AG04450 (cell line): Measurements from ENCODE around the gene MBTPS2. TPM values are rescaled to one million over a fixed set of nuclear protein-coding genes. Genes with fewer than 3 reads are reported as not detected.
"Not testable (repeated sequence)": the region's sequence is repeated elsewhere in the genome, so short reads cannot be mapped to it uniquely, and the experiment has no call there.

Experiments used
- CTCF ChIA-PET: fragments of 300-600, 350-600 bp; formaldehyde crosslinking; extraction: SDS; loops from one replicate; lab custom pipeline; 2022; ENCODE audit warnings: antibody characterized with exemption, inconsistent platforms; lab: Charles Lee
- POLR2A ChIA-PET: fragments of 350-600 bp; formaldehyde crosslinking; extraction: SDS; loops from one replicate; lab custom pipeline; 2021; ENCODE audit warnings: antibody characterized with exemption, inconsistent platforms; lab: Yijun Ruan, JAX
- DNase-seq: peaks from one replicate; pipeline ENCODE4 v3.0.0-alpha.2; 2011; ENCODE audit warnings: low read depth, low spot score
- H3K27ac ChIP-seq: one replicate; pipeline ENCODE4 v1.5.1; 2012; ENCODE audit warnings: low read depth, low read length, control low read depth
- H3K27me3 ChIP-seq: one replicate; pipeline ENCODE4 v1.6.0; 2012; ENCODE audit warnings: low read length; ENCODE audit not compliant: control insufficient read depth, insufficient read depth
- H3K4me3 ChIP-seq: 2 replicates; pipeline ENCODE4 v1.5.1; 2011; ENCODE audit warnings: mild to moderate bottlenecking, low read depth, low read length, control low read depth
- H3K9me3 ChIP-seq: 2 replicates; pipeline ENCODE4 v1.5.1; 2012; ENCODE audit warnings: low read length; ENCODE audit not compliant: control insufficient read depth, insufficient read depth
- polyA plus RNA-seq: library from polyadenylated mRNA; depleted of rRNA; stranded (reverse); fragments of >200 nt; gene quantifications from 2 replicates; pipeline ENCODE4 v1.2.3, GENCODE V29; 2011
- TF ChIP-seq, protein P1 (sequence below): IDR thresholded peaks from 2 replicates; pipeline ENCODE4 v1.5.1; 2011; ENCODE audit warnings: low read depth, low read length, control low read depth, inconsistent platforms

MBTPS2 gene
- polyA plus RNA-seq, 1 experiment = 31.2 TPM

DNA sequence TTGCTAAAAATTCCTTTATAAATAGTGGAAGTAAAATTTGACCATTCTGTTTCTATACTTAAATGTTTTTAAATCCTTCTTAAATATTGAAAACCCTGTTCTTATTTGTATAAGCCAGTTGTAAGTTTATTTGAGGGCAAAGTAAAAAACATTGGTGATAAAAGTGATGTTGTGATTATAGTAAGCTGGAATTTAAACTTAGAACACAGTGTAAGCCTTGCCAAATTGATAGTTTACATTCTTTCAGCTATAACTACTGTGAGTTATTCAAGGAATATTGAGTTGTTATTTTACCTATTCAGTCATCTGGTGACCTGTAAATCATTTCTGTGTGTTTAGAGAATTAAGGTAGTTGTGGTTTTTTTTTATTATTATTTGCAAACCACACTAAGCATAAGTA lies 26.0 kb downstream of the MBTPS2 start:
- H3K27me3 ChIP-seq = no peaks in the 10 kb centered on the region
- TF ChIP-seq, protein P1, sequence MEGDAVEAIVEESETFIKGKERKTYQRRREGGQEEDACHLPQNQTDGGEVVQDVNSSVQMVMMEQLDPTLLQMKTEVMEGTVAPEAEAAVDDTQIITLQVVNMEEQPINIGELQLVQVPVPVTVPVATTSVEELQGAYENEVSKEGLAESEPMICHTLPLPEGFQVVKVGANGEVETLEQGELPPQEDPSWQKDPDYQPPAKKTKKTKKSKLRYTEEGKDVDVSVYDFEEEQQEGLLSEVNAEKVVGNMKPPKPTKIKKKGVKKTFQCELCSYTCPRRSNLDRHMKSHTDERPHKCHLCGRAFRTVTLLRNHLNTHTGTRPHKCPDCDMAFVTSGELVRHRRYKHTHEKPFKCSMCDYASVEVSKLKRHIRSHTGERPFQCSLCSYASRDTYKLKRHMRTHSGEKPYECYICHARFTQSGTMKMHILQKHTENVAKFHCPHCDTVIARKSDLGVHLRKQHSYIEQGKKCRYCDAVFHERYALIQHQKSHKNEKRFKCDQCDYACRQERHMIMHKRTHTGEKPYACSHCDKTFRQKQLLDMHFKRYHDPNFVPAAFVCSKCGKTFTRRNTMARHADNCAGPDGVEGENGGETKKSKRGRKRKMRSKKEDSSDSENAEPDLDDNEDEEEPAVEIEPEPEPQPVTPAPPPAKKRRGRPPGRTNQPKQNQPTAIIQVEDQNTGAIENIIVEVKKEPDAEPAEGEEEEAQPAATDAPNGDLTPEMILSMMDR = no peak
- POLR2A ChIA-PET = no interaction called here
- H3K4me3 ChIP-seq = no peak overlapping the region
- CTCF ChIA-PET = no interaction called here
- H3K9me3 ChIP-seq = no peaks in the 10 kb centered on the region
- no peak overlapping the region for H3K27ac ChIP-seq
- DNase-seq = no peak

DNA sequence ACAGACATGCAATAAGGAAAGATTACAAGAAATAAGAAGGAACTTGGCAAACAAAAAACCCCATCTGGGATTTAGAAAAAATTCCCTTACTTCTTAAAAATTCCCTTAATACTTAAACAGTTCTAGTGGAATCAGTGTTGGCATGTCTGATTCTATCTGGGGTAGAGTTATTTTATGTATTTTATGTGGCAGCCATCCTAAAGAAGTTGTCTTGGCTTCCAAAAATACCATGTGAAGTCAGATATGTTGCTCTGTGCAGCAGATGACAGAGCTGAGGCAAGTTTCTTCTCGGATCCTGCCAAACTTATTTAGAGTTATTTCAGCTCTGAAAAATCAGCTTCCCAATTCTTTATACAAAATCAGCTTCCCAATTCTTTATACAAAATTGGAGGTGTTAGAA lies 31.1 kb downstream of the MBTPS2 start:
- TF ChIP-seq, protein P1 = no peak
- H3K27me3 ChIP-seq = no peaks in the 10 kb centered on the region
- DNase-seq = no peak
- ChIA-PET CTCF (no interaction called here), POLR2A (no interaction called here)
- no peaks in the 10 kb centered on the region for H3K9me3 ChIP-seq
- no peak overlapping the region for H3K4me3 ChIP-seq
- no peak overlapping the region for H3K27ac ChIP-seq

DNA sequence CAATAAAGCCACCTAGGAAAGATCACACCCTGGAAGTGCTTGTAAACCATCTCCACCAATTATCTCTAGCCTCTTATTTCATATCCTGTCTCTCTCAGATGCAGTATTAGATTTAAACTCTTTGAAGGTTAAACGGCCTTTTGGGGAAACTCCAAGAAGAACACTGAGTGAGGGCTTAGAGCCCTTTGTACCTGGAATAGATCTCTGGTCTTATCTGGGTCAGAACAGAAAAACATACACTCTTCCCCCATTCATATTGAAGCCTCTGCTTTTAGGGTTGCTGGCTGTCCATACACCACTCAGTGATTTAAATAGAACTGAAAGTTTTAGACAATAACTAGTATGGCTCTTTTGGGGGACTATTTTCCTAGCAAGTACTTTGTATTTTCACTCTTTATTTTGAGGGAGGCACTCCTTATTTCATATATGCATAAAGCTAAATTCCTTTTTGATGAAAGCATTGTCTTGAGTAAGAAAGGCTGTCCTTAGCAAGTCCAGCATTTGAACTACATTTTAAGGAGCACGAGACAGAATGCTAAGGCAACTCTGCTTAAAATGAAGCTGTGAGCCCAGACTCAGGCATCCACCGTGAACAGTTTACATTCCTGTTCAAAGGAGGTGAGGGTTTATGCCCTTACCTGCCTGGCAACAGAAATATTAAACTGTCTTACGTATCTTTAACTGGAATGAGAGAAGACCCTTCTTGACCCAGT lies 33.8 kb downstream of the MBTPS2 start:
- H3K27ac ChIP-seq = no peak overlapping the region
- no peaks in the 10 kb centered on the region for H3K27me3 ChIP-seq
- TF ChIP-seq, protein P1 = no peak
- no peaks in the 10 kb centered on the region for H3K9me3 ChIP-seq
- H3K4me3 ChIP-seq = no peak overlapping the region
- DNase-seq = no peak
- CTCF ChIA-PET = no interaction called here
- POLR2A ChIA-PET = no interaction called here

DNA sequence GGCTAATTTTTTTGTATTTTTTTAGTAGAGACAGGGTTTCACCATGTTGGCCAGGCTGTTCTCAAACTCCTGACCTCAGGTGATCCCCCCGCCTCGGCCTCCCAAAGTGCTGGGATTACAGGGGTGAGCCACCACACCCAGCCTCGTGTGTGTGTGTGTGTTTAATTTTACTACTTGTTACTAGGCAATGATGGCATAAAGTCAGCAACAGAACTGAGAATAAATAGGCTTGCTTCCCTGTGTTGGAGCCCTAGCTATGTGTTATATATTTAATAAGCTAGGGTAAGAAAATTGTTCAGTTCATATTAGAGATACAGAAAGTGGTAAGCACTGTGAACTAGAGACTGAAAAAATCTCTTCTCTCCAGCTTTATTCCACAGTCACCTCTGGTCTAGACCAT lies 34.8 kb downstream of the MBTPS2 start:
- H3K27ac ChIP-seq, CTCF ChIA-PET, POLR2A ChIA-PET, H3K4me3 ChIP-seq, H3K27me3 ChIP-seq, DNase-seq, H3K9me3 ChIP-seq: not testable (repeated sequence)

DNA sequence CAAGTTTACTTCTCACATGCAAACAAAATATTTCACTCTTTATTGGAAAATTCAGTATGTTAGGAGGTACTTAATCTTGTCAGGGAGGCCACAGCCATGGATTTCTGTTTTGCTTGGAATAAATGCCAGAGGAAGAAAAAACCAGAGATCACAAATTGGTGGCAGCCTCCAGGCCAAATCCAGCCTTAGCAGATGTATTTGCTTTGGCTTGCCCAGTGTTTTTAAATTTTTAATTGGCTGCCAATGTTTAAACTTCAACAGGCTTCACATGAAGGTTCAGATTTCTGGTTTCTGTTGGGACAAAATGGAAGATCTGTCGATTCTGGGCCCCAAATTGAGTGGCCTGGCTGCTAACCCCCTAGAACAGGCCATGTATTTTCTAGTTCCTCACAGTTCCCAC lies 35.6 kb downstream of the MBTPS2 start:
- ChIA-PET CTCF (no interaction called here), POLR2A (no interaction called here)
- no peaks in the 10 kb centered on the region for H3K27me3 ChIP-seq
- DNase-seq = no peak
- no peak overlapping the region for H3K27ac ChIP-seq
- TF ChIP-seq, protein P1 = no peak
- H3K9me3 ChIP-seq = no peaks in the 10 kb centered on the region
- H3K4me3 ChIP-seq = no peak overlapping the region
